GM19043 (cell line): Measurements from ENCODE around the gene LPP.

ENCODE experiments used
- ATAC-seq: cut with Tn5 transposase; IDR thresholded peaks from one replicate; pipeline ENCODE4 v1.9.1; 2021; ENCODE audit warnings: low read depth; ENCODE audit not compliant: unreplicated experiment

LPP gene

DNA sequence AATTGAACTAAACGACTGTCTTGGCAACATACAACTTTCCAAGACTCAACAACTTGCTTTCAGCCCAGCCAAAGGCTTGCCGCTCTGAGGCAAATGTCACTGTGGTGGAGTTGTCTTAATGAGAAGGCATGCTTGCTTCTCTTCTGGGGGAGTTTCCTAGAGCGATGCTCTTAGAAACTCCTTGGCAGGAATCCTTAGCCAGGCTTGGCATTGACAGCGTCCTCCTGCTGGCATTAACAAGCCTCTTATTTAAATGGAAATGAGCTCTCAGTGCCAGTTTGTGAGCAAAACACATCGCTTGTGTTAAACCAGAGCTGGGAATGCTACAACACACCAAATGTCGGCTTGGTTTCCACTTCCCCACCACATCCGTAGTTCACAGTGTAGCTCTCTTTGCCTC lies 752.3 kb downstream of the LPP start:
- no peak for ATAC-seq

DNA sequence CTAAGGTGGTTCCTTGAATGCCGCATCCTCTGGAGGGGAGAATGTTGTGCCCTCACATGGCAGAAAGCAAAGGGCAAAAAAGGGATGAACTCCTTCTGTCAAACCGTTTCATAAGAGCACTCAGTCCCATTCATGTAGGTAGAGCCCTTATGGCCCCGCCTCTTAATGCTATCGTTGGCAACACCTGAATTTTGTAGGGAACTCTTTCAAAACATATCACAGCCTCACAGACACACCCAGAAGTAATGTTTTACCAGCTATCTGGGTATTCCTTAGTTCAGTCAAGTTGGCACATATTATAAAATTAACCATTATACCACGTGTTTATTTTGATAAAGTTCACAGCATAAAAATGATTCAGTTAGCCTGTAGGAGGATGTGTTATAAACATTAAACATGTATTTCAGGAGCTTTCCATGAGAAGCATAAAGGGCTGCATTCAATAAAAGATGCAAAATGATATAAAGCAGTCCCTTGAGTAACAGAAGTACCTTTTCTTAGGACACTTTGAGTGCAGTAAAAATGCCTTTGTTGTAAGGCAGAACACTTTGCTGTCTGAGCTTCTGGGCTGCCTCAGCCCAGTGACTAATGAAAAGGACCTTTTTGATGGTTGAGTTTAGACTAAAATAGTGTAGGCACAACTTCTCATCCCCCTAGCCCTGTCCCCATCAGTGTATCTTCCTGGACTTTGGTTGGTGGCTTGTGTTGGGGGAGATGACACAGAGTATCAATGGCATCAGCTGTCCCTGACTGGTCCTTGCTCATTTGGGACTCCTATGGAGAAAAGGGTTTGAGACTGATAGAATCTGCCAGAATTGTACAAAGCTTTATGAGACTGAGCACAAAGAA lies 754.3 kb downstream of the LPP start:
- no peak for ATAC-seq

DNA sequence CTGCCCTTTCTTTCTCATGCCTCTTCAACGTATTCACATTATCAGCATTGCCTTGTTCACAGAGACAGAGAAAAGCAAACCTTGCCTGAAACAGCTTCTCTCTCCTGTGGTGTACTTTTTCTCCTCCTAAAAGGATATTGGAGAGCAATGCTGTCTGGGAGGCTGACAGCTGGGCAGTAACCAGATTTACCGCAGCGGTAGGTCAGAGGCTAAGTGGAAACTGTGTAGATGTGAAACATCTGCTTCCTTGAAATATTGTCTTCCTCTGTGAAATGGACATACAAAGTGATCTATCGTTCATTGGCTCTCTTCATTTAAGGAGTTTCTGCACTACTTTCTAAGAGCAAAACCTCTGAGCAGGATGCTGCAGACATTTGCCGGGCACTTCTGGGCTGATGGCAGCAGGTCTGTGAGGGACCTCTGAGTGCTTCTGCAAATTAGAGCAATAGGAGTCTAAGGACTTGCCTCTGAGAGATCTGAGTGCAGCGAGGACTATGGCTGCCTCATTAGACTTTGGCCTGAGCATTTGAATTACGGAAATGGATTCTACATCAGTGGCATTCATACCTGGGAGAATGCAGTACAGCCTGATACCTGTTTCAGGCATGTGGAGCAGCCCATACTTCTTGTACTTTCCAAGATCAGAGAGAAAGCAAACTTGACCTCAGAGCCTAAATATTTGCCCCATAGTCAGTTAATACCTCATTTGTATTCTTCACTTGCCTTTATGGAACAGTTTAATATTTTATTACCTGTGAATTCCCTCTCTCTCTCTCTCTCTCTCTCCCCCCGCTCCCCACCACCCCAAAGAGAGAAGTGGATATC lies 757.3 kb downstream of the LPP start:
- ATAC-seq = no peak

DNA sequence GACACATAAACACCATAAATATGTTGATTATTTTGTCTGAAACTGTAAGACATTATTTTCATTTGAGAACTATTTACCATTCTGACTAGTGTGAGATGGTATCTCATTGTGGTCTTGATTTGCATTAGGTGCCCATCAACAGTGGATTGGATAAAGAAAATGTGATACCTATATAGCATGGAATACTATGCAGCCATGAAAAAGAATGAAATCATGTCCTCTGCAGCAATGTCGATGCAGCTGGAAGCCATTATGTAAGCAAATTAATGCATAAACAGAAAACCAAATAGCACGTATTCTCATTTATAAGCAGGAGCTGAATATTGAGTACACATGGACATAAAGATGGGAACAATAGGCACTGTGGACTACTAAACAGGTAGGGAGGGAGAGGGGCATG lies 759.1 kb downstream of the LPP start:
- ATAC-seq = no peak

DNA sequence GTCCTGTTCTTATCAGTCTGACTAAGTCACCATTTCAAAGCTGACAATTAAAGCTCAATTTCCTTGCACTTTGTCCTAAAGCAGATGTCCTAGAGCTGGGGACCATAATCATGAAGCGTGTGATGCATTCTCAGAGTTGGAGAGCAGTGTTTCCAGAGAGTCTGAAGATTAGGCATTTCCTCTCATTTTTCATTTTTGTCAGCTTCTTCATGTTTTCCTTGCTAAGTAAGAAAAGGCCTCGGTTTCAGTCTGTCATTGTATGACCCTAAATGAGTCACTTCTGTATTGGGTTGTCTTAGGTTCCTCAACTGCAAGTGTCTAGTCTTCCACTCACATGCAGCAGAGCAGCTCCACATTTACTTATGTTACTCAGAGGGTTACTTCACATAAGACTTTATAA lies 760.6 kb downstream of the LPP start:
- ATAC-seq = no peak

DNA sequence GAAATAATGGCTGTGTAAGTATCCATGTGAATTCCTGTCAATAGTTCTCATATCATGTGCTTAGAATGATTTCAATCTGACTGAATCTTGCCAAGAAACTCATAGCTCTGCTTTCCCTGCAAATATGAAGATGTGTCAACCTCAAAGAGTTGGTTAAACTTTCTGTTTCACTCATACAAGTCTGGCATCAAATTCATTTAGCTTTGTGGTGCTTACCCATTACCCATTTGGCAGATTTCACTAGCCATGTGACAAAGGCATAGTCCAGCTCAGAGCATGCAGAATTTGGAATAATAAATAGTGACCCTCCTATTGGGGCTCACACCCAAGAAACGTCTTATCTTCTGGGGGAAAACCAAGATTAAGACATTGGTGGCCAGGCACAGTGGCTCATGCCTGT lies 761.2 kb downstream of the LPP start:
- ATAC-seq = no peak

DNA sequence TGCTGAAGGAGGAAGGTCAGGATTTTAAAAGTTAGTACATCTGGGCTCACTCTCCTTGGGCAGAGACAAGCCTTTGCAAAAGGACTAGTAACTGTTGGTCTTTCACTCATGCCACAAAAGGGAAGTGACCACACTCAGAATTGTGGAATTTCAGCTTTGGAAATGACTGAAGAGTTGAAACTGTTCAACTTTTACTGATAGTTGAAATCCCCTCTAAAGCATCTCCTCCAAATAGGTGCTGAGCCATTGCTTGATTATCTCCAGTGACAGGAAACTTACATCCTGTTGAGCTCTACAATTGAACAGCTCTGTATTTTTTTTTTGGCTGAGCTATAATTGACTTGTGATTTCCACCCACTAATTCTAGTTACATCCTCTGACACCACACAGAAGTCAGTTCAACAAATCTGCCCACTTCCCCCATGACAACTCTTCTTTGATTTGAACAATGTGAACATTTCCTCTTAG lies 763.0 kb downstream of the LPP start:
- no peak for ATAC-seq

DNA sequence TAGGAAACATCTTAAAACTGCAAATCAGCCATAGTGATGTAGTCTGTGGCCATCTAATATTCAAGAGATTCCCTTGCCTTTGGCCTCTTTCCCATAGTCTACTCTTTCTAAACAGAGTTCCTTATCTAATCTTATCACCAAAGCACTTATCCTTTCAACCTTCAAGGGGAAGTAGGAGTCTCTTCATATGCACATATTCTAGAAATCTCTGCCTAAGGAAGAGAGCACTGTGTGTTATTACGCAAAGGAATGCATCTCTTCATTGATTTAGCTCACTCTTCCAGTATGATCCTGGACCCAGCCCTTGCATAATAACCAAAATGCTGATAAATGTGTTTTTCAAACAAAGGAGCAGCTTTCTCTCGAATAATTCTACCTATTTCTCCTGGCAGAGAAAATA lies 764.1 kb downstream of the LPP start:
- no peak for ATAC-seq

DNA sequence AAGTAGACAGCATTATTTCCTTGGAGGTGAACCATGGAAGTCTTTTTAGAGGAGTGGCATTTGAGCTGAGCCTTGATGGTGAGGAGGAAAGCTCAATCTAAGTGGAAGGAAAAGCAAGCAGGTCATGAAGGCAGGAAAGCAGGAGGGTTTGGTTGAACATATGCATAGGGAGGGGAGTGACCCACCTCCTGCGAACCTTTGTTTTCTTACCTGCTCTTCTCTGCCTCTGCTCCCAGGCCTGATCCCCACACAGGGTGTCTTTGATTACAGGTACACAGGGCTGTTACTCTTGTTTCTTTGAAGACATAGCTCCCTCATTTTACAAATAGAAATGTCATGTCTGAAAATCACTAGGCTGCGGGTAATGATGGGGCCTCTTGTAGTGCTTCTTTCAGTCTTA lies 769.7 kb downstream of the LPP start:
- ATAC-seq = no peak

DNA sequence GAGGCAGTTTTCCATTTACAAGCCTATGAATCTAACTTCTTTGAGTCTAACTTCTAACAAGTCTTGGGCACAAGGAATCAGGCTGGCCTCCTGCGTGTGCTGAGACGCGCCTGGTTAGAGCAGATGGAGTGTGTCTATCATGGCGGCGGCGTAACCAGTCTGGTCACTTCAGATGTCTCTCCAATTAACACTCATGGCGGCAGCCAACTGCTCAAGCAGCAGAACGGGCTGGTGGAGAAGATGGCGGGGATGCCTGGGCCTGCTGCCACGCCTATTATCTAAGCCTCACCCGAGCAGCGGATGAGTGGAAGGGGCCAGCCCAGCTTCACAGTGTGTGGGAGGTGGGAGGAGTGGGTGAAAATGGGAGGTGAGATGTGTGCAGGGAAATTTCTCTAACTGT lies 771.4 kb downstream of the LPP start:
- ATAC-seq = no peak

DNA sequence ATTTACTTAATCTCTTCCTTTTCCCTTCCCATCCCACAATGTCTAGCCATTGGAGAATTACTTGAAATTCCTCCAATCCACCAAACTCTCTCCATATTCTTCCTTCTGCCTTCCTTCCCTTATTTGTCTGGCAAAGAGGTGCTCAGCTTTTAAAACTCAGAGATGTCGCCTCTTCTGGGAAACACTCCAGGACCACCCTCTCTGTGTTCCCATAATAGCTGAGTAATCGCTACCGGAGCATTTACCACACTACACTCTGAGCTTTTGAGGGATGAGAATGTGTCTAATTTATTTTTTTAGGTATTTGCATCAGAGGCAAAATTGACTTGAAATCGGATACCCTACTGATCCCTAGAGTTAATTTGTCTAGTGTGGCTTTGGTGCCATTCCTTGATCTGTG lies 772.2 kb downstream of the LPP start:
- ATAC-seq = no peak

DNA sequence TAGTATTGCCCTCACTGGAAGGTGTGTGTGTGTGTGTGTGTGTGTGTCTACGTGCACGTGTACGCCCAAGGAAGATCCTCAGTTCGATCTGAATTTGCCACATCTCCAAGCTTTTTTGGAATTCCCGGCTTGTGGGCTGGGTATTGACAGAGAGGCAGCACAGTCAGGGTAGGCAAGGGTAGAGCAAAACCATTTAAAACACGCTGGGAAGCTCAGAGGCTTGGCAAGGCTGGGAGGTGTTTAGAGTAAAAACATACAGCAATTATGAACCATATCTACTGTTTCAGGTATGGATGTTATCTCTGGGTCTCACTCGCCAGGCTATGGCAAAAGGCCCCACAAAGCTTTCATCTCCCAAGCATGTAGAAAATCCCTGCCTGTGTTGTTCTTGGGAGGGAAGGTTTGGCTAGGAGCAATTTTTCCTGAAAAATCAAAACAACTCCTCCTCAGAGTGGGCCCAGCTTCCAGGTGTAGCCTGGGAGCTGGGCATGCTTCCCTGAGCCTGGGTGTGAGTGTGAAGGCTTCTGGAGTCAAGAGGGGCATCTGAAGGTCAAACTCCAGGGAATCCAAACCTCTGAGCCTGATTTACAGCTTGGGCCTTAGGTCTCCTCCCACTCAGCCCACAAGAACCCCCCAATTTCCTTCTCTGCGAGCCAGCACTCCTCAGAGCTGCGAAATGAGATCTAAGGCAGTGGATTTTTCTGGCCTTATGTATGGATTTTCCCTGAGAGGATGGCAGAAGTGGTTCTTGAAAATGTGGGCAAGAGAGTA lies 773.0 kb downstream of the LPP start:
- no peak for ATAC-seq

DNA sequence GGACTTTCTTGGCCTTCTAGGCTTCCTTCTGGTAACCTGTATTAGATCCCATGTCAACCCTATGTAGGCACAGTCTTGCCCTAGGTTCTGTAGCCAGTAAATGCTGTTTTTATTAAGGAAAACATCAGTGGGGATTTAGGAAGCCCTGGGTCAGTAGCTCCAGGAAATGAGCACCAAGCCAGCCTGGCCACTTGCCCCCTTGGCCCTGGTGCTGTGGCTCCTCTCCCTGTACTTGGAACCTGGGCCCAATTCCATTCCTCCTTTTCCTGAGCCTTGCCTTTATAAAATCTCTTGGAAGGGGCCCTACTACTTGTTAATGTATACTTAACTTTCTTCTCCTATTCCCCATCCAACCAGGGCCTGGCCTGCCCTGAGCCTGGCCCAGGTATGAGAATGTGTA lies 774.0 kb downstream of the LPP start:
- no peak for ATAC-seq

DNA sequence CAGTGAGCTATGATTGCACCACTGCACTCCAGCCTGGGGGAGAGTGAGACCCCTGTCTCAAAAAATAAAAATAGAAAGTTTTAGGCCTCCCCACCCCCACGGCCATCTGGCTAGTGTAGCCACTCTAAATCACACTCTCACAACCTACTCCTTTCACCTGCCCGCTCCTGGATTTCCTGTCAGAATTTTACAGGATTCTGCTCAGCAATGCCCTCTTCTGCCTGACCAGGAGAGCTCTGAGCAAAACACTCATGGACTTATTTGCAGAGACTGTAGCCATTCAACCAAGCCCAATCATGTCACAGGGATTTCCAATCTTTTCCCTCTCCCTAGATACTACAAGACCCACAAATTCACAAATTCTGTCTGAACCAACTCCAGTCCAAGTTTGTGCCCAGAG lies 775.2 kb downstream of the LPP start:
- no peak for ATAC-seq

DNA sequence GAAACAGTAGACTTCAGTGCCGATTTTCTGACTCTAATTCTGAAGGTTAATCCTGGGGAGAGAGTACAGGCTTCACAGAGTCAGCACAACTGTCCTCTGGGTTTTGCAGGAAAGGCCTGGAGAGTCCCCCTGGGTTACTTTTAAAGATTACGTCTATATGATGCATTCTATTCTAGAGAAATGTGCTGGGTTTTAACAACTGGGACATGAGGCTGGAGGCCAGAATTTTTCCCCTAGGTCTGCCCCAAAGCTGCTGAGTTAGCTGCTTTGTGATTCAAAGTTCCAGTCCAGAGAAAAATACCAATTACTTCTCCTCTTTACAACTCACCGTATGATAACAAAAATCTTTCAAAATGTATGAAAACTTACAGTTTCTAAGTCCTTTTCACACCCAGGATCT lies 777.1 kb downstream of the LPP start:
- no peak for ATAC-seq

DNA sequence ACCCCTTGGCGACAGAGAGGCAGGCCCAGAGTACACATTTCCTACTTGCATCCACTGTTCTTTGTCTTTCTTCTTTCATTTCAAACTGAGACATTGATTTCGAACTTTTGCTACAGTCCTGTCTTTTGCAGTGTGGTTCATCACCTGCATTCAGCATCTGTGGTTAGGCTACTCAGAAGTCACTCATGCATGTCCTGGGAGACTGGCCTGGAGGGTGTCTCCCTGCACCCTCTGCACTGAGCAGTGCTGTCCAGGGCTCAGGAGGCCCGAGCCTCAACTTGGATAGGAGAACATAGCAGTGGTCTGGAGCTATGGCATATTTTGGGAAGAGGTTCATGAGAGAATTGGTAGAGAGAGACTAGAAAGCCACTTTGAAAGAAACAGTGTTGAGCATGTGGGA lies 777.6 kb downstream of the LPP start:
- no peak for ATAC-seq

DNA sequence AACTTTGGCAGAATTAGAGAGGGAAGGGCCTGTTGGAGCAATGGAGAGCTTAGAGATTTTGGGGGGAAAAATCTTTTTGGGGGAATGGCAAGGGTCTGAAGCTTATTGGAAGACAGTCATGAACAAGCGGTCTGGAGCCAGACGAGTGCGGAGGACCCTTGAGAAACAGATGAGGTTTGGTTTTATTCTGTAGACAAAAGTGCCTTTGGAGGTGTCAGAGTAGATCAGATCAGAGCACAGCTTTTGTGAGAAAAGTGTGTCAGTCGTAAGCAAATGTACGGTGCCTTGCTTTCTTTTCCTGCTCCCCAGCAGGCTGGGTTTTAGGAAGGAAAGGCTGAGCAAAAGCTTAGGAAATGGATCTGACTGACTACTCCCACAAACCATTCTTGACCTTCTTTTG lies 781.0 kb downstream of the LPP start:
- ATAC-seq = no peak

DNA sequence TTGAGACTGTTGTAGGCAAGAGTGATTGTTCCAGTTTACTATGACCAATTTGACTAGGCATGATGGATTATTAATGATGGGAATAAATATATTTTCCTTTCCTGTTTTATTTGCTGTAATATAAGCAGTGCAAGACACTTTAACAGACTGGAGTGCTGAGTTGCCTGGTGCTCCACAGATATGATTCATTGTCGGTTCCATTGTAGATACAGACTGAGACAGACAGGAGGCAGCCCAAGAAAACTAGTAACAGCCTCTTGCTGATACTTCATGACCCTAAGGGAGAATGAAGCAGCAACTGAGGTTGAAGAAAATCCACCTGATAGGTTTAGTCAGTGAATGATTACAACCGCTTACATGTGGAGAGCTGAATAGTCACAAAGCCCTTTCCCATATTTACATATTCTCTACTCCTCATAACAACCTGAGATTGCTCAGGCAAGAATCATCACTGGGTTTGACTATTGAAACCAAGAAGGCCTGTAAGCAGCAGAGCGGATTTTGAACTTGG lies 782.7 kb downstream of the LPP start:
- no peak for ATAC-seq

DNA sequence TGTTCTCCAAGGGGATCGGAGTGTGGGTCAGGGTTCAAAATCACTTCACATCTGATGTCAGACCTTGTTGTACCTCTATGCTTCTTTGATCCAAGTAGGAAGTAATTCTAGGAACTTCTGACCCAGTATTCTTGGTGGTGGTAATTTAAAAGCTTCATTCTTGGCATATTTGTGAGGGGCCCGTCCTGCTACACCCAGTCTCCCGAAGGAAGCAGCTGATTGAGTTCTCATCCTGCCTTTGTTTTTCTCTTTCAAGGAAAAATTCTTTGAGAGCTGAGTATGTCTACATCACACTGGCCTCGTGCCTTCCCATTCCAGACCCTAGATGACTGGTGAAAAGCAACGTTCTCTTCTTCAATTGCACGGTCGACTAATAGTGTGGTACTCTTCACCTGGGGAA lies 783.4 kb downstream of the LPP start:
- ATAC-seq = no peak

DNA sequence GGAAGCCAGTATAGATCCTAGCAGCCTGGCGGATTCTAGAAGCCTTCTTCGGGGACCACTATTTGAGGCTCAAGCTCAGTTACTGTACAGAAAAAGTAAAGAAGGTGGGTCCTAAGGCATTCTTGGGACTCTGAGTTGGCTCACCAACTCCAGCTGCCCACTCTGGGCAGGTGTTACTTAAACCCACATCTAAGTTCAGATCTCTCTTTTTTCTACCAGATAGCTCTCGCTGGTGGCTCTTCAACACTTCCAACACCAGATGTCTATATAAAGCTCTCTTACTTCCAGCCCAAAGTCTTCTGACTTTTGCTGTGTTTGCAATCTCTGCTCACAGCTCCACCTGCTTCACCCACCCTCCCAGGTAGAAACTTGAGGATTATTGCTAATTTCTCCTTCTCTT lies 785.0 kb downstream of the LPP start:
- ATAC-seq = no peak
